CD4-positive, alpha-beta T cell treated with Interleukin-21 for 1 hour (primary cell): ENCODE data around the gene MARCHF2.

Source experiments
- DNase-seq: peaks from one replicate; pipeline ENCODE4 v3.0.0-alpha.2; 2020

Gene MARCHF2

GRCh38 chr19:8455018-8455417 is 41.9 kb downstream of the MARCHF2 start:
- no peak for DNase-seq

GRCh38 chr19:8456064-8456463 is 43.0 kb downstream of the MARCHF2 start:
- no peak for DNase-seq

GRCh38 chr19:8457209-8457608 is 44.1 kb downstream of the MARCHF2 start:
- DNase-seq = no peak

- no peak for DNase-seq
Observed at GRCh38 chr19:8457827-8458226, 44.7 kb downstream of the MARCHF2 start.

DNA sequence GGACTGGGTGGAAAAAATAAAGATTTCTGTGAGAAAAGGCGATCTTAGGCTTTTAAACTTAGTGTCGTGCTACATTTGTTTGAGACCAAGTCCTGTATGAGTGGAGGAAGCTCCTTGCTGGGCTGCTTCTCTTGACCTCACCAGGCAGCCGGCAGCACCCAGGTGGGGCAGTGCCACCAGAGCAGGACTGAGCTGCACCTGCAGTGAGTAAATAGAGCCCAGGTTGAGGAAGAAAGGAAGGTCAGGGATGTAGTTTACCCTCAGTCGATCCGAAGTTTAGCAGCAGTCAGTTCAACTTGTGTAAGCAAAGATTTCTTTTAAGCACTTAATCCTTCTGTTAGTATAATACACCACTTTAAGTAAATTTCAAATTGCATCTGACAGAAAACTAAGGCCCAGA is 45.3 kb downstream of the MARCHF2 start:
- DNase-seq = no peak

DNA sequence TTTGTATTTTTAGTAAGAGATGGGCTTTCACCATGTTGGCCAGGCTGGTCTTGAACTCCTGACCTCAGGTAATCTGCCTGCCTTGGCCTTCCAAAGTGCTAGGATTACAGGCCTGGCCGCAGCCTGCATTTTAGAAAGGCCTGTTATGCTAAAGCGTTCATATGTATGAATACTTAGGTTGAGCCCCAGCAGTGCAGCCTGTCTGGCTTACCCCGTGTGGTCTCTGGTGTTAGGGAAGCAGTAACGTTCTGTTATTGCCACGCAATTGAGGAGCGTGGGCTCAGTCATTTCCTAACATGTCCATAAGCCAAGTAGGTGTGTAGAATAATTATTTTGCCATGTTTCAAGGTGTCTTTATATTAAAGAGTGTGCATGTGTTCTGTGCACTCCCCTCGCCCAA is 46.0 kb downstream of the MARCHF2 start:
- no peak for DNase-seq

DNA sequence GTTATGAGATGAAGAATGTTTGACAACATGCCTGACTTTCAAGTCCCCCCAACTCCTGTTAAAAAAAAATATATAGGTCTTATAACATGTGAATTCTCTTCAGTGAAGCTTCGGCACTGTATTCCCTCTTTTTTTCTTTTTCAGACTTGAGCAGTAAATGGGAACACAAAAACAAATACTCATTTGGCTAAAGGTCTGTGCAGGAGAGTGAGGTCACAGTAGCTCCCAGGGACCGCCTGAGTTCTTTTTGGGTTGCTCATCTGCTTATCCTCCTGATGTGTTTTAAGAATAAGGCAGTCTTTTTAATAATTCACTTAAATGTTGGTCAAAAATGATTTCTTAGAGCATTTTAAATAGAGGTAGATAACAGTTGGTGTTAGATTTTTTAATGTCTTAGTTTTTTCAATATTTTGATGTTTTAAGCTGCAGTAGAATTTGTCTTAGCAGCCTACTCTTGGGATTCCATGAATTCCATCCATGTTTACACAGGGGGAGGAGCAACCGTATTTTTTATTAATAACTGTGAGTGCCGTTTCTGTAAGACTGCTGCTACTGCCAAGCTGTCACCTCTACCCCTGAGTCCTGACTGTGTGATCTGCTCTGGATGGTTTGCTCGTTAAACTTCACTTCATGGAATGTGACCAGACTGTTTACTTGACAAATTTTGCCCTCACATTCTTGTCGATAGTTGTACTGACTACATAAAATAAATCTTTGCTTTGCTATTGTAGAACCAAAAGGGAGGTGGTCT is 46.6 kb downstream of the MARCHF2 start:
- no peak for DNase-seq

DNA sequence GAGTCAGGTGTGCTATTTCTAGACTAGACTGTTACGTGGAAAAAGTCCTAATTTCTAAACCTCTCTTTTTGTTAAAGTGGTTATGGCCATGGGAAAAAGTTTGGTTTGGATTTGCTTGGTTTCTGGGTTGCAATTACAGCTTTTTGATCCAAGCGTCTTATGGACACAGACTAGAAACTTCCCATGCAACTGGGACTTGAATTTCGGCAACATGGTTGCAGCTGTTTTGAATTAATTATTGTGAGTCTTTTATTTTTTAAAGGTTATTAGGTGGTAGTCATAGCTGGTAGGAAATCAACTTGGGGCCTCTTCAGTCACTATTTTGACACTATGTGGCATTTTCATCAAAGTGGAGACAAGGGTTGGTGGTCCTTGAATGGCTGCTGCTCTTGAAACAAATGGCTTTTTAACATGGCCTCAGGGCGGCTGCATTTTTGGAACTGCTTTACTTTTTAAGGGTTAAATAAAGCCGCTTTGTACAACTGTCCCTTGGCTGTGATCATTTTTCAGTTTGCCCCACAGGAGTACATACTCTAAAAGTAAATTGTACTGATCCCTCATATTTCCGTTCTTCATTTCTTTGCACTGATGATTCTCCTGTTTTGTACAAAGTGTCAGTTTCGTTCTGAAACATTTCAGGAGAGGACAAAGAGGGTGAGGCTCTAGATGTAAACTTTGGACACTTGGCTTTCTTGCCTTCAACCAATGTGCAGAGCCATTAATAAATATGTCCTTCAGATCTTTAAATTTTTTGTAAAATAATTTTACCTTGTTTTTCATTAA is 47.6 kb downstream of the MARCHF2 start:
- DNase-seq = no peak

DNA sequence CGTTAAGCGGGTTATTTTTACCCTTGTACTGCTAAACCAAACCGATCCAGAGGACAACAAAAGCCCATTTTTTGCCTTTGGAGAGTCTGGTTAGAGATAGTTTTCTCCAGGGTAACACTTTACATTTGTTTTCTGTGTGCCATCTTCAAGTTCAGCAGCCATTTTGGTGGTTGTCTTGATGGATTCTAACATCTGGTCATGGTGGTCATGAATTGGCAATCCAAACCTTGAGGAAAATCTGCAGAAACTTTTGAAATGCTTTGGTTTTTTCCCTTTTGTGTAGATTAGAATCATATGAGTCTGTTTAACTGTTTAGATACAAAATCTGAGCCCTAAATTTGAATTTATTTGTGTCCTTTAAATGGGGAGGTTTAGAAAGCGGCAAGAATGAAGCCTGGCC is 48.3 kb downstream of the MARCHF2 start:
- no peak for DNase-seq

- no peak for DNase-seq
Observed at GRCh38 chr19:8461891-8462290, 48.8 kb downstream of the MARCHF2 start.

DNA sequence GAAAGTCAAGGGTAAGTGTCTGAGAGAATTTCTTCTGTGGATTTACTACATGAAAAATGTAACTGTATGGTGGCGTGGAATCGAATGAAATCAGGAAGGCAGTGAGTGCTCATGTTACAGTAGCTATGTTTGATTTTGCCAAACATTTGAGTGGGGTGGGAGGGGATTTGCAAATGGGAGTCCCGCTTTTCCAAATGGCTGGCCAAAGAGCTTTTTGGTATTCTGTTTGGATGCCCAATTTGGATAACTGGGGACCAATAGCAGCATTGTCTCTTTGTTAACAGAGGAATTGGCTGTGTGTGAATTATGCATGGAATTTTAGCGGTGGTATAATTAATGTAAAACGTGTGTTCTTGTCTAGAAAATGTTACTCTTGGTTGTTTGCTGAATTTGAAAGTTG is 49.5 kb downstream of the MARCHF2 start:
- no peak for DNase-seq

DNA sequence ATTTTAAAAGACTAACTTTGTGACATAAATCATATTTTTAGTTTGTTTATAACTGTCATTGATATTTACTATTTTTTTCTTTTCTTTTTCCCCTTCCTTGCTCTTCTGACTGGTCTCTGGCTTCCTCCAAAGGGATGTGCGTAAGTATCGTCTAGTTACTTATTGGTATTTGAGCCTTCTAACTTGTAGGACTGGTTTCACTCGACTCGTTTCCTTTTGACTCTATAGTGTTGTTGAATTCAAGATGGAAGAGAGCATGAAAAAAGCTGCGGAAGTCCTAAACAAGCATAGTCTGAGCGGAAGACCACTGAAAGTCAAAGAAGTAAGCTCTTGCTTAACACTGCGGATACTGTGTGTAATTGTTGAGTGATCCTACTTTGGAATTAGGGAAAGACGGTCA is 50.3 kb downstream of the MARCHF2 start:
- no peak for DNase-seq

DNA sequence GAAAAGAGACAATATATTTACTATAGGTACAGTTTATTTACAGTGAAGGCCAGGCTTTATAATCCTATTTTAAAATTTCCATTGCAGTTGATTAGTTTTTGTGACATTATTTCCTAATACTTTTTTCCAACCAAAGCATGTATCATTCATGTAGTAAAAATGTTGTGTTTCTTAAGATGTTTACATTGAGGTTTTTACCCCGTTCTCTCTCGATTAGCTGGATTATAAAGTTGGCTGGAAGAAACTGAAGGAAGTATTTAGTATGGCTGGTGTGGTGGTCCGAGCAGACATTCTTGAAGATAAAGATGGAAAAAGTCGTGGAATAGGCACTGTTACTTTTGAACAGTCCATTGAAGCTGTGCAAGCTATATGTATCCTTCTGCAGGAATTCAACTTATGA is 52.9 kb downstream of the MARCHF2 start:
- DNase-seq = no peak

- no peak for DNase-seq
Observed at GRCh38 chr19:8468124-8468523, 55.0 kb downstream of the MARCHF2 start.

GRCh38 chr19:8468761-8469373 is 55.8 kb downstream of the MARCHF2 start:
- DNase-seq = no peak

- no peak for DNase-seq
Observed at GRCh38 chr19:8469613-8470368, 56.7 kb downstream of the MARCHF2 start.

DNA sequence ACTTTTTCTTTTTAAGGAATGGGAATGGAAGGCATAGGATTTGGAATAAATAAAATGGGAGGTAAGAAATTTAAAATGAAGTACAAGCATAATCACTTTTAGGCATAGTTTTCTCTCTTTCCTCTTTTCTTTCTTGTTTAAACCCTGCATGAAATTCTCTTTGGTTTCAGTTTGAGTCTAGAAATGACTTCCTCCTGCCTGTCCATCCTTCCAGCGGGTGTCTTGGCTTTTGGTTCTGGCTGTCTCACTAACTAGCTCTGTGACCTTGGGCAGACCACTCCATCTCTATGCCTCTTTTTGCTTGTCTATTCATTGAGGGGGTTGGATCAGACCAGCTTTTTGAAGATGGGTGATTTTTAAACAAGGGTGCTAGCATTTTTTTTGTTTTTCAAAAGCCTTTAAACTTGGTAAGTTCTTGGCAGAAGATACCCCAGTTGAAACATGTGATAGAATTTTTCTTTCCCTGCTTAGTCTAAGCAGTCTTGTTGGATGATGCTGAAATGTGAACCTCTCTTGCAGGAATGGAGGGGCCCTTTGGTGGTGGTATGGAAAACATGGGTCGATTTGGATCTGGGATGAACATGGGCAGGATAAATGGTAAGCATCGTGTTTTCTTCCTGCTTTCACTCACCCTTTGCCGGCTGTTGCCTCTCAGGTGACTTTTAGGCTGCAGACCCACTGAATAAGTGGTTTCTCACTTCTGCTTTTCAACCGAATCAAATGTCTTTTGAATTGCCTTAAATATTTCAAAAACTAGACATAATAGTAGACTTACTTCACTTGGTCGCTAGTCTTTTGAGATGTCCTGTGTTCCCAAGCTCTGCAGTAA is 60.8 kb downstream of the MARCHF2 start:
- no peak for DNase-seq

- no peak for DNase-seq
Observed at GRCh38 chr19:8475005-8475404, 61.9 kb downstream of the MARCHF2 start.

GRCh38 chr19:8476524-8476923 is 63.4 kb downstream of the MARCHF2 start:
- DNase-seq = no peak

DNA sequence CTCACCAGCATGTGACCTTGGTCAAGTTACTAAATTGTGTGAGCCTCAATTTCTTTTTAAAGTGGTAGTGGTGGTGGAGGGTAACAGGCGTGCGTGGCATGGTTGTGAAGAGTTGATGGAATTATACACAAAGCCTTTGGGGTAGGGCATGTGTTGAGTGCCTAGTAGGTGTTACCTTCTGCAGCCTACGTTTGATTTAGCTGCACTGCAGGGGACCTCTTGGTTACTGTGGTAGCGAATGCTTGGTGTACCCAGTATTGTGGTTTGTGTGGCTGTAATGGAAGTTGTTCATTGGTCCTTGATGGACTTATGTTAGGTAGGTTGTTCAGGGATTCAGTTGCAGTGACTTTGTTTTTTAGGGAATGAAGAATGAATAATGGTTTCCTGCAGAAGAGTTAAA is 64.8 kb downstream of the MARCHF2 start:
- DNase-seq = no peak

DNA sequence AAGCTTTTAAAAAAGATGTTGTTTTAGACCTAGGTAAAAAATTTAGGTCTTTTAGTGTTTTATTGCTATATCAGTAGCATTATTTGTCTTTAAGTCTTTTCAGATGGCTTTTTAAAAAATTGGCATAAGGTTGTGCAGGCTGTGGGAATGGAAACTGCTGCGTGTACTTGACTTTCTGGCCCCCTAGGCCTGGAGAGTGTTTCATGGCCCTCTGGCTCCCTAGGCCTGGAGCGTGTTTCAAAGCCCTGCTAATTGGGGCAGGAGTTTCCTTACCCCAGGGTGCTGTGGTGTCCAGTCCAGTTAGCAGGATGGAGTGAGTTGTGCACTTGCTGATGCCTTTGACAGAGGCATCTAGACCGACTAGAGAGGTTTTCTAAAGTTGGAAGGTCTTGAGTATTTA is 65.5 kb downstream of the MARCHF2 start:
- no peak for DNase-seq

DNA sequence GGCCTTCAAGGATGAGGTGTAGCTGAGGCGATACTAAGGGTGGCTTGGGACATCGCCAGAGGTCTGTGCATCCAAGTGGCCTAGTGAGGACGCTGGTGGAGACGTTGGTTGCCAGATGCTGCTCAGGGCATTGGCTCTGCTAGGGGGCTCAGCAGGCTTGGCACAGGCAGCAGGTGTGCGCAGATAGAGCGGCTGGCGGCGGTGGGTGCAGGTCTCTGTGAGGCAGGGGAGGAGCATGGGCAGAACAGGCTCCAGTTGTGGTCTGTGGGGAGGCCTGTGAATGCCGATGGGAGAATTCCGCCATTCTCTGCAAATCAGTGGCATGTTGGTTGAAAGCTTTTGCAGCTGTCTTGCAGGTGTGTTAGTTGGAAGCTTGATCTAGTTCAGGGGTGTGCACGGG is 68.1 kb downstream of the MARCHF2 start:
- no peak for DNase-seq
